Left lobe of liver (tissue), 2 donors: ENCODE measurements around the gene TSHR. TPM values are rescaled to one million over a fixed set of nuclear protein-coding genes. Genes with fewer than 3 reads are reported as not detected.
"Not testable (repeated sequence)": the region's sequence is repeated elsewhere in the genome, so short reads cannot be mapped to it uniquely, and the experiment has no call there.

Experiments used
- ATAC-seq: fragments of 200-7000 bp; cut with Tn5 transposase; one replicate; pipeline ENCODE4 v1.9.1; 2020; ENCODE audit warnings: mild to moderate bottlenecking, moderate library complexity
- DNase-seq: peaks from one replicate; pipeline ENCODE4 v3.0.0-alpha.2; 2020; ENCODE audit warnings: low spot score
- total RNA-seq: library from RNA; stranded (reverse); gene quantifications from one replicate; pipeline ENCODE4 v1.2.1, GENCODE V29; 2021
- donor health status: DM: no; HTN: no; CAD: no; lungs with moderate emphysema.
- donor health status: DM: no; HTN: yes; CAD: no.

TSHR gene
- total RNA-seq, 1 donor from 2014 or later, result 0.15 TPM

DNA sequence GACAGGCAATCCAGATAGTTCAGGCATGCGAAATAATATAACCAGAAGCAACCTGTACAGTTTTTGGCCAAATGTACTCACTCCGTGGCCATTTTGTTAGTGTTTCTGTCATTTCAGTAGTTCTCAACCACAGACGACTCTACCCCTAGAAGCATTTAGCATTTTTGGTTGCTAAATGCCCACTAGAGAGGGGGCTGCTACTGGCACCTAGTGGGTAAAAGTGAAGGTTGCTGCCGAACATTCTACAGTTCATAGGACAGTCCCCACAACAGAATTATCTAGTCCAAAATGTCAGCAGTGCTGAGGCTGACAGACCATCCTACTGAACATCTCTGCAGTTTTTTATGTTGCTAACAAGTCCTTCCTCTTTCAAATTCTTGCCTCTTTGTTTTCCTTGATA is 107.4 kb downstream of the TSHR start:
- DNase-seq (no peak), ATAC-seq (peak; percentile 93)

DNA sequence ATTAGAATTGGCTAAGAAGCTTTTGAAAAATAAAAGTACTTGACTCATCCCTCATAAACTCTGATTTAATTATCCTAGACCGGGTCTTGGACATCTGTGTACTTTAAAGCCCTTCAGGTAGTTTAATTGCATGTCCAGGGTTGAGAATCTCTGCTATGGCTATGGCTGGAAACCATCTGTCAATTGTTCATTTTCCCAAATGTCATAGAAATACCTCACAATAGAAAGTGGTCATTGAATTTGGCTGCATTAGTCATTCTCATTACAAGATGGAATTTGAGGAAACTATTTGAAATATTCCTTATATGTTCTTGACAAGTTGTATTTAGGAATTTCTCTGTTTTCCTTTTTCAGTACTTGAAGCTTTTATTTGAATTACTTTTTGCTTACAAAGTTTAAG is 111.3 kb downstream of the TSHR start:
- no peak for ATAC-seq

DNA sequence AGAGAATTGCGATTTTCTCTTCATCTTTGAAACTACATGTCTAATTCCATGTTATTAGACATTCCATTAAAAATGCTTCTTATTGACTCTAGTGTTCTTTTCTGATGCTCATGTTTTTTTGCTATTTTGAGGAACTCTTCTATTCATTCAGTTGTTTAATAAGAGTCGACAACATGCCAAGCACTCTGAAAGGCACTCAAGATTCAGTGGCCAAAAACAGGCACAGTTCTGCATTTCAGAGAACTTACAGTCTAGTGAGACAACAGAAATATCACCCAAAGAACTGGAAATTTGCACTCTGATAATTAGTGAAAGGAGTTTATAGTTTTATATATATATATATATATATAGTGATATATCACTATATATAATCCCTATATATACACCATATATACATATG is 111.7 kb downstream of the TSHR start:
- no peak for DNase-seq

More for the DNA sequence above, 111.3 kb downstream of the TSHR start:
- no peak for DNase-seq

DNA sequence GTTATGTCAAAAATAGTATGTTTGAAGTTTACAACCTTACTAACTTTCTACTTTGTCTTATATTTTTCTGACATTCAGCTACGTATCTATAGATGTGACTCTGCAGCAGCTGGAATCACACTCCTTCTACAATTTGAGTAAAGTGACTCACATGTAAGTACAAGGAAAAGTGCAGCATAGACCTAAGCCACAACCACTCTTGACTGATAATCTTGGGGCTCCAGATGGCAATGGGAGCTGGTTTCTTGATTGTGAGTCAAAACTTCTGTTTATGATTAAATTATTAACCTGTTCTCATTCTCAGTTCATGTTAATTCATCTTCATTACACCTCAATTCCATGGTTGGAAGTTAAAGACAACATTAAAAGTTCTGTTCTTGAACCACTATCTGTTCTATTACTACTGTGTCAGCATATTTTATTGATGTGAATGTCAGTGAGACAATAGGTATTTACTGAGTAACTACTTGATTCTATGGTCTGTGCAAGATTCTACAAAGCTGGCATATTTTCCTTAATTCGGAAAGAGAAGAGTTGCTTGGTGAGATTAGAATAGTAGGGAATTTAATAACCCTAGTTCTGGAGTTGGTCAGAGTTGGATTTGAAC is 112.9 kb downstream of the TSHR start:
- ATAC-seq (no peak), DNase-seq (no peak)

More for the DNA sequence above, 111.7 kb downstream of the TSHR start:
- no peak for ATAC-seq

DNA sequence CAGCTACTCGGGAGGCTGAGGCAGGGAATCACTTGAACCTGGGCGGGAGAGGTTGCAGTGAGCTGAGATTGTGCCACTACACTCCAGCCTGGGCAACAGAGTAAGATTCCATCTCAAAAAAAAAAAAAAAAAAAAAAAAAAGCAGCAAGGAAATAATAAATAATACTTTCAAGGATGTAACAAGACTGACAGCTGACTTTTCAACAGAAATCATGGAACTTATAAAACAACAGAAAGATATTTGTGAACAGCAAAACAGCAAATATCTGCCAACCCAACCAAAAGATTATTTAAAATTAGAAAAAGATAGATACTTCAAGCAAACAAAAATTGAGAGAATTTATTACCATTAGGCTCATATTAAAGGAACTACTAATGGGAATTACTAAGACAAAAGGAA is 115.1 kb downstream of the TSHR start:
- ATAC-seq (no peak), DNase-seq (no peak)

DNA sequence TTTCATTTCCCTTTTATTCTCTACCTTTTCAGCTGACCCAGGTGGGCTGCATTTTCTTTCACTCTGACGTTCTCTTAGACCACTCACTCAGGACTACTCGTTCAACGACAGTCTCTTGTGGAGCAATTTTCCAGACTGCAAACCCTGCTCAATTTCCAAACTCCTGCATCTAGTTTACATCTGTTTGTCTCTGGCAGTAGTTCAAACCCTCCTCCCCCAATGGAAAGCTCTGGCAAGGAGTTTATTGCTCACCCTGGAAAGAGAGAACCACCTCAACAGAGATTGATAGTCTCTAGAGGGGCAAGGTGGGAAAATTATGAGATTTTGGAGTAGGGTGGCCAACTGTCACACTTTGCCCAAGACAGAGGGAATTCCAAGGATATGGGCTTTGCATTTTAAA is 130.2 kb downstream of the TSHR start:
- DNase-seq (no peak), ATAC-seq (no peak)

DNA sequence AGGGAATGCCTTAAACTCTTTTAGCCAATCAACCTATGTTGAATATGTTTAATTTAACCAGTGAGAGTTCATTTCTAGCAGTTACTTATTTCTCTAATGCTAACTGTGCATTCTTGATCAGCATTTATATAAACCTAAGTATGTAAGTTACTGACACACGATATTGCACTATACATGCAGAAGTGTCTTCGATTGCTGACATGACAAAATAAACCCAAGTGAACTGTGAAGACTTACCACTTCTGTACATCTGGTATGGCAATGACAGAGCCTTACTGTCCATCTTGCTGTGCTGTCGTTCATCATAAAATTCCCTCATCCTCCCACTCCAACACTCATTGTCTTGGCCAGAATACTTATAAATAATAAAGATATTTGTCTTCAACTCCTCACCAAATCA is 131.8 kb downstream of the TSHR start:
- DNase-seq, result no peak
- ATAC-seq, result no peak

- no peak for ATAC-seq
These were observed 135.7 kb downstream of the TSHR start for GRCh38 chr14:81091139-81091538.

GRCh38 chr14:81091660-81092059 is 136.2 kb downstream of the TSHR start:
- no peak for ATAC-seq

More at GRCh38 chr14:81091139-81091538, 135.7 kb downstream of the TSHR start:
- DNase-seq, result no peak

GRCh38 chr14:81093651-81094050 is 138.2 kb downstream of the TSHR start:
- DNase-seq, result no peak
- ATAC-seq, result no peak

More at GRCh38 chr14:81091660-81092059, 136.2 kb downstream of the TSHR start:
- no peak for DNase-seq

GRCh38 chr14:81095539-81095938 is 140.1 kb downstream of the TSHR start:
- no peak for DNase-seq
- ATAC-seq, result no peak

DNA sequence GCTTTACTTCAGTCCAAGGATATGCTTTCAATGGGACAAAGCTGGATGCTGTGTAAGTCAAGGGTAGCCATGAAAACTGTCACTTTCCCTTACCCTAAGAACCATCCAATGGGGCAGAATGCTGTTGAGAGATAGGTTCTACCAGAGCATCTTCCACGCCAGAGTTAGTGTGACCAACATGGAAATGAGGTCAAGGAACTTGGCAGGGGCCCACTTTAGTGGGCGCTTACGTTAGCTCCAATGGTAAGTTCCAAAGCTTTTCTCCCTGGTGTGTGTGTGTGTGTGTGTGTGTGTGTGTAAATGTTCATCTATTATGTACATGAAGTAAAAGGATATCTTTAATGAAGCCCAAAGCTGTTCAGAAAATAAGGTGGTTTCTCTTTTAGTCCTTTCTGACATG is 141.2 kb downstream of the TSHR start:
- ATAC-seq, result peak; percentile 69
- DNase-seq, result peak; percentile 46

GRCh38 chr14:81102217-81102616 is 146.8 kb downstream of the TSHR start:
- DNase-seq, result no peak

DNA sequence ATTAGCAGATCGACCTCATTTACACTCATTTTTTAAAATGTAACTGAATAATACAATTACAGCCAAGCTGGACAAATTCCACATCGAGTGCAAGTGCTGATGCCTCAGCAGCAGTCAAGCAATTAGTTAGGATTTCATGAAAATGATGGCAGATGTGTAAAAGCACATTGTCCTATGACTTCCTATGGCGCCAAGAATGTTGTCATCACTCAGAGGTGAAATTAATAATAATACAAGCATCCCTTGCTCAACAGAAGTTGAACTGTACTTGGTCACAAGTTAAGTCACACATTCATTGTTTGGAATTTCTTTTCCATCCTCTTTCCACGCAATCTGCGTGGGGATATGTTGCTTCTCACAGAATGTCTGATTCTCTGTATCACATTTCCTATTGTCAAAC is 148.0 kb downstream of the TSHR start:
- no peak for ATAC-seq
- no peak for DNase-seq

More at GRCh38 chr14:81102217-81102616, 146.8 kb downstream of the TSHR start:
- no peak for ATAC-seq

DNA sequence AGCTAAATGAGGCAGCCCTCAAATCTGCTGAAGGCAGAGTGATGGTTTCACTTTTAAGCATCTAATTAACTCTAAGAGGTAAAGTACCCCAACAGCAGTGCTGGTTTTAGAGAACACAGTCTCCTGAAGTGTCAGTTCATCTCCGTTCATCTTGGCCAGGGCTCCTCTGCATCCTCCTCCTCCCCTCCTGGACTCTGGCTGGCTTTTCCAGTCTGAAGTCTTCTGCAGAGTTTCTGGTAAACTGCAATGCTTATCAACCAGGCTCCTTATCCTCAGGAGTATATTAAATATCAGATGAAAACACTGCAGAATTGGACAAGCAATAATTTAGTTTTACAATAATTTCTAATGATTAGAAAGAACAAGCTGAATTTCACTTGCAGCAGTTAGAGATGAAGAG is 150.0 kb downstream of the TSHR start:
- no peak for DNase-seq
- no peak for ATAC-seq

GRCh38 chr14:81105961-81106360 is 150.5 kb downstream of the TSHR start:
- DNase-seq (no peak), ATAC-seq (no peak)

GRCh38 chr14:81110186-81110585 is 154.8 kb downstream of the TSHR start:
- ATAC-seq, result no peak
- DNase-seq, result no peak

- DNase-seq (no peak), ATAC-seq (no peak)
These were observed 157.8 kb downstream of the TSHR start for GRCh38 chr14:81113176-81113575.

DNA sequence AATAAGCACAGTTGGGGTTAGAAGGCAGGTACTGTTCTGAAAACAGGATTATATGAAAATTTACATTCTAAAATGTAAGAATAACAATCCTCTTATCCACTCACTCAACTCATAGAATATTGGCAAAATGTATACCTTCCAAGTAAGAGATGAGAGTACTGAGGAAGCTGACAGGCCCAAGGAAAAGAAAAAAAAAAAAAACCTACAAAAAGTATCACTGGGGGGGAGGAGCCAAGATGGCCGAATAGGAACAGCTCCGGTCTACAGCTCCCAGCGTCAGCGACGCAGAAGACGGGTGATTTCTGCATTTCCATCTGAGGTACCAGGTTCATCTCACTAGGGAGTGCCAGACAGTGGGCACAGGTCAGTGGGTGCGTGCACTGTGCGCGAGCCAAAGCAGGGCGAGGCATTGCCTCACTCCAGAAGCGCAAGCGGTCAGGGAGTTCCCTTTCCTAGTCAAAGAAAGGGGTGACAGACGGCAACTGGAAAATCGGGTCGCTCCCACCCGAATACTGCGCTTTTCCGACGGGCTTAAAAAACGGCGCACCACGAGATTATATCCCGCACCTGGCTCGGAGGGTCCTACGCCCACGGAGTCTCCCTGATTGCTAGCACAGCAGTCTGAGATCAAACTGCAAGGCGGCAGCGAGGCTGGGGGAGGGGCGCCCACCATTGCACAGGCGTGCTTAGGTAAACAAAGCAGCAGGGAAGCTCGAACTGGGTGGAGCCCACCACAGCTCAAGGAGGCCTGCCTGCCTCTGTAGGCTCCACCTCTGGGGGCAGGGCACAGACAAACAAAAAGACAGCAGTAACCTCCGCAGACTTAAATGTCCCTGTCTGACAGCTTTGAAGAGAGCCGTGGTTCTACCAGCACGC is 158.8 kb downstream of the TSHR start:
- not testable (repeated sequence) for DNase-seq, ATAC-seq

GRCh38 chr14:81120501-81120900 is 165.1 kb downstream of the TSHR start:
- peak; percentile 47 for ATAC-seq

GRCh38 chr14:81122326-81122725 is 166.9 kb downstream of the TSHR start:
- ATAC-seq, result no peak
- no peak for DNase-seq

More at GRCh38 chr14:81120501-81120900, 165.1 kb downstream of the TSHR start:
- DNase-seq, result no peak

DNA sequence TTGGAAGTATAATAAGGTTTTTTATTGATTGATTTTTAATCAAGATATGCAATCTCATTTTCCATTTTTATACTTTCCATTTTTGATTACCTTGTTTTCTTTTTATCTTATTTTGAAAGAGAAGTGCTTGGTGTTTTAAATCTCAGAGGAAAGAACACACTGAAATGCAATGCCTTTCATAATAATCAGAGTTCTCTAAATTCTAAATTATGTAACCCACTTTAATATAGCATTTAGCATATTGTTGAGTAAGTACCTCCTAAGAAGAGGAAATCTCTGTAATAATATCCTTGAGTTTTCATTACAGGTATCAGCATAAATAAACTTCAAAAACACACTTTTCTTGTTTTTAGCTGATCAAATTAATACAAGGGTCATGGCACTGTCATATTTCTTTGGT is 168.4 kb downstream of the TSHR start:
- no peak for DNase-seq
- ATAC-seq, result no peak
